ENCODE data around the gene EIF4A3.

GRCh38 chr17:80109713-80110446, 37.0 kb downstream of the EIF4A3 start:
- TF ChIP-seq, protein P1, sequence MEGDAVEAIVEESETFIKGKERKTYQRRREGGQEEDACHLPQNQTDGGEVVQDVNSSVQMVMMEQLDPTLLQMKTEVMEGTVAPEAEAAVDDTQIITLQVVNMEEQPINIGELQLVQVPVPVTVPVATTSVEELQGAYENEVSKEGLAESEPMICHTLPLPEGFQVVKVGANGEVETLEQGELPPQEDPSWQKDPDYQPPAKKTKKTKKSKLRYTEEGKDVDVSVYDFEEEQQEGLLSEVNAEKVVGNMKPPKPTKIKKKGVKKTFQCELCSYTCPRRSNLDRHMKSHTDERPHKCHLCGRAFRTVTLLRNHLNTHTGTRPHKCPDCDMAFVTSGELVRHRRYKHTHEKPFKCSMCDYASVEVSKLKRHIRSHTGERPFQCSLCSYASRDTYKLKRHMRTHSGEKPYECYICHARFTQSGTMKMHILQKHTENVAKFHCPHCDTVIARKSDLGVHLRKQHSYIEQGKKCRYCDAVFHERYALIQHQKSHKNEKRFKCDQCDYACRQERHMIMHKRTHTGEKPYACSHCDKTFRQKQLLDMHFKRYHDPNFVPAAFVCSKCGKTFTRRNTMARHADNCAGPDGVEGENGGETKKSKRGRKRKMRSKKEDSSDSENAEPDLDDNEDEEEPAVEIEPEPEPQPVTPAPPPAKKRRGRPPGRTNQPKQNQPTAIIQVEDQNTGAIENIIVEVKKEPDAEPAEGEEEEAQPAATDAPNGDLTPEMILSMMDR (IDR thresholded peaks at IDR 0.05) = no peak
- no peak for TF ChIP-seq RAD21 (conservative IDR thresholded peaks at IDR 0.05 in 1 of 2, IDR thresholded peaks at IDR 0.05 in 1 of 2)
